ENCODE measurements around the gene DISC1.

The DISC1 gene

GRCh38 chr1:231953660-231954059, 327.1 kb downstream of the DISC1 start:
- Histone ChIP-seq H3K9me3 (ENCODE audit: insufficient read depth, low read length) (no peaks in the 10 kb centered on the region), H3K4me3 (ENCODE audit: low read length) (no peak overlapping the region), H3K4me2 (ENCODE audit: low read length) (no peak overlapping the region), H3K27me3 (ENCODE audit: low read depth, low read length) (peaks cover 3% of the 10 kb centered on the region; the same call in 1 of the 2 replicates), H4K20me1 (ENCODE audit: insufficient read depth, low read length) (no peaks in the 10 kb centered on the region), H3K9ac (ENCODE audit: low read length) (no peak overlapping the region), H2AFZ (ENCODE audit: low read depth, low read length) (no peak overlapping the region), H3K79me2 (ENCODE audit: low read length) (no peaks in the 10 kb centered on the region), H3K27ac (ENCODE audit: low read length) (no peak overlapping the region), H3K4me1 (ENCODE audit: low read length) (no peaks in the 10 kb centered on the region), H3K36me3 (replicated peaks; ENCODE audit: low read depth, low read length) (no peaks in the 10 kb centered on the region)
- TF ChIP-seq EZH2phosphoT487 (IDR thresholded peaks at IDR 0.05; ENCODE audit: low read depth) (no peak), CTCF (IDR thresholded peaks at IDR 0.05; ENCODE audit: low read depth, low read length) (no peak)

- H3K4me3 ChIP-seq (ENCODE audit: low read length): no peak overlapping the region
- peaks cover 6% of the 10 kb centered on the region; the same call in 1 of the 2 replicates for H3K27me3 ChIP-seq (ENCODE audit: low read depth, low read length)
- TF ChIP-seq CTCF (IDR thresholded peaks at IDR 0.05; ENCODE audit: low read depth, low read length) (no peak), EZH2phosphoT487 (IDR thresholded peaks at IDR 0.05; ENCODE audit: low read depth) (no peak)
- no peaks in the 10 kb centered on the region for H3K4me1 ChIP-seq (ENCODE audit: low read length)
- H2AFZ ChIP-seq (ENCODE audit: low read depth, low read length): no peak overlapping the region
- H4K20me1 ChIP-seq (ENCODE audit: insufficient read depth, low read length): no peaks in the 10 kb centered on the region
- H3K9ac ChIP-seq (ENCODE audit: low read length): no peak overlapping the region
- no peak overlapping the region for H3K4me2 ChIP-seq (ENCODE audit: low read length)
- H3K27ac ChIP-seq (ENCODE audit: low read length): no peak overlapping the region
- no peaks in the 10 kb centered on the region for H3K9me3 ChIP-seq (ENCODE audit: insufficient read depth, low read length)
- no peaks in the 10 kb centered on the region for H3K79me2 ChIP-seq (ENCODE audit: low read length)
- H3K36me3 ChIP-seq (replicated peaks; ENCODE audit: low read depth, low read length): no peaks in the 10 kb centered on the region
Measured at GRCh38 chr1:231954751-231955150, 328.2 kb downstream of the DISC1 start.

- Histone ChIP-seq H2AFZ (ENCODE audit: low read depth, low read length) (no peak overlapping the region), H3K4me1 (ENCODE audit: low read length) (no peaks in the 10 kb centered on the region), H3K4me3 (ENCODE audit: low read length) (no peak overlapping the region), H3K79me2 (ENCODE audit: low read length) (no peaks in the 10 kb centered on the region), H3K27ac (ENCODE audit: low read length) (no peak overlapping the region), H3K36me3 (replicated peaks; ENCODE audit: low read depth, low read length) (no peaks in the 10 kb centered on the region), H3K9me3 (ENCODE audit: insufficient read depth, low read length) (no peaks in the 10 kb centered on the region), H3K27me3 (ENCODE audit: low read depth, low read length) (peaks cover 6% of the 10 kb centered on the region; the same call in 1 of the 2 replicates), H4K20me1 (ENCODE audit: insufficient read depth, low read length) (no peaks in the 10 kb centered on the region), H3K9ac (ENCODE audit: low read length) (no peak overlapping the region), H3K4me2 (ENCODE audit: low read length) (no peak overlapping the region)
- TF ChIP-seq CTCF (IDR thresholded peaks at IDR 0.05; ENCODE audit: low read depth, low read length): no peak
- TF ChIP-seq EZH2phosphoT487 (IDR thresholded peaks at IDR 0.05; ENCODE audit: low read depth): no peak
Measured at GRCh38 chr1:231957359-231957758, 330.8 kb downstream of the DISC1 start.

GRCh38 chr1:231958448-231958847, 331.9 kb downstream of the DISC1 start:
- Histone ChIP-seq H3K27me3 (ENCODE audit: low read depth, low read length) (peaks cover 6% of the 10 kb centered on the region; the same call in 1 of the 2 replicates), H3K79me2 (ENCODE audit: low read length) (no peaks in the 10 kb centered on the region), H3K4me3 (ENCODE audit: low read length) (no peak overlapping the region), H3K4me2 (ENCODE audit: low read length) (no peak overlapping the region), H3K9me3 (ENCODE audit: insufficient read depth, low read length) (no peaks in the 10 kb centered on the region), H3K4me1 (ENCODE audit: low read length) (no peaks in the 10 kb centered on the region), H3K9ac (ENCODE audit: low read length) (no peak overlapping the region), H2AFZ (ENCODE audit: low read depth, low read length) (no peak overlapping the region), H4K20me1 (ENCODE audit: insufficient read depth, low read length) (no peaks in the 10 kb centered on the region), H3K27ac (ENCODE audit: low read length) (no peak overlapping the region), H3K36me3 (replicated peaks; ENCODE audit: low read depth, low read length) (no peaks in the 10 kb centered on the region)
- TF ChIP-seq EZH2phosphoT487 (IDR thresholded peaks at IDR 0.05; ENCODE audit: low read depth): no peak
- TF ChIP-seq CTCF (IDR thresholded peaks at IDR 0.05; ENCODE audit: low read depth, low read length): no peak
